Chondrocyte (in vitro differentiated cells): ENCODE results near the gene ATP6V1E1. TPM values are rescaled to one million over a fixed set of nuclear protein-coding genes. Genes with fewer than 3 reads are reported as not detected.

Source experiments
- DNase-seq: peaks from one replicate; pipeline ENCODE4 v3.0.0; 2021; ENCODE audit warnings: mixed read lengths, low spot score
- H3K27ac Mint-ChIP-seq: one replicate; pipeline ENCODE4 v1.8.0; 2021; ENCODE audit warnings: mild to moderate bottlenecking, moderate library complexity, mixed read lengths; ENCODE audit not compliant: unreplicated experiment
- H3K27me3 Mint-ChIP-seq: 2 replicates; pipeline ENCODE4 v1.8.0; 2021; ENCODE audit warnings: low read depth, mixed read lengths
- H3K36me3 Mint-ChIP-seq: 2 replicates; pipeline ENCODE4 v1.8.0; 2021; ENCODE audit warnings: low read depth, mixed read lengths
- H3K4me1 Mint-ChIP-seq: 2 replicates; pipeline ENCODE4 v1.8.0; 2021; ENCODE audit warnings: low read depth, mild to moderate bottlenecking, mixed read lengths
- H3K4me3 Mint-ChIP-seq: one replicate; pipeline ENCODE4 v1.8.0; 2021; ENCODE audit warnings: mild to moderate bottlenecking, moderate library complexity, mixed read lengths; ENCODE audit not compliant: unreplicated experiment
- H3K9me3 Mint-ChIP-seq: 2 replicates; pipeline ENCODE4 v1.8.0; 2021; ENCODE audit warnings: low read depth, mixed read lengths
- total RNA-seq: library from RNA; stranded (reverse); gene quantifications from 3 replicates; pipeline ENCODE4 v1.2.1, GENCODE V29; 2021
- TF ChIP-seq, protein P1 (sequence below): fragments of 200-600 bp; sonication (generic); IDR thresholded peaks from 2 replicates; pipeline ENCODE4 v1.5.0; 2021; ENCODE audit warnings: antibody characterized with exemption, mild to moderate bottlenecking, moderate library complexity

Gene ATP6V1E1
- total RNA-seq, 1 donor from 2014 or later, result 120 TPM

DNA sequence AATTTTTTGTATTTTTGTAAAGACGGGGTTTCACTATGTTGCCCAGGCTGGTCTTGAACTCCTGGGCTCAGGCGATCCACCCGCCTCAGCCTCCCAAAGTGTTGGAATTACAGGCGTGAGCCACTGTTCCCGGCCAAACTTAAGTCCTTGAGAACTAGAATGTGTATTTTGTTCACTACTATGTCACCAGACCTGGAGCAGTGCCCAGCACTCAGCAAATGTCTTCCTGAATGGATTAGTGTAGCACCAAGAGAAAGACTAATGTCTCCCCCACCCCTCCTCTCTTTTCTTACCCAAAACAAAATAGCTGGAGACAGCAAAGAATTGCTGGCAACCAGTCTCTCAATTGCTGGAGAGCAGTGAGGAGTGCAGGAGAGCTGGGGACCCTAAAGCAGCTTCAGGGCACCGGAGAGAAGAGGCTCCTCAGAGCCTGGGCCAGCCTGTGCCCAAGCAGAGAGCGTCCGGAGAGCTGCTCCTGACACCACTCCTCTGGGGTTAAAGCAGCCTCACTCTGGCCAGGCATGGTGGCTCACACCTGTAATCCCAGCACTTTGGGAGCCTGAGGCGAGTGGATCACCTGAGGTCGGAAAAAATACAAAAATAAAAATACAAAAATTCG lies 50.3 kb downstream of the ATP6V1E1 start:
- TF ChIP-seq, protein P1, sequence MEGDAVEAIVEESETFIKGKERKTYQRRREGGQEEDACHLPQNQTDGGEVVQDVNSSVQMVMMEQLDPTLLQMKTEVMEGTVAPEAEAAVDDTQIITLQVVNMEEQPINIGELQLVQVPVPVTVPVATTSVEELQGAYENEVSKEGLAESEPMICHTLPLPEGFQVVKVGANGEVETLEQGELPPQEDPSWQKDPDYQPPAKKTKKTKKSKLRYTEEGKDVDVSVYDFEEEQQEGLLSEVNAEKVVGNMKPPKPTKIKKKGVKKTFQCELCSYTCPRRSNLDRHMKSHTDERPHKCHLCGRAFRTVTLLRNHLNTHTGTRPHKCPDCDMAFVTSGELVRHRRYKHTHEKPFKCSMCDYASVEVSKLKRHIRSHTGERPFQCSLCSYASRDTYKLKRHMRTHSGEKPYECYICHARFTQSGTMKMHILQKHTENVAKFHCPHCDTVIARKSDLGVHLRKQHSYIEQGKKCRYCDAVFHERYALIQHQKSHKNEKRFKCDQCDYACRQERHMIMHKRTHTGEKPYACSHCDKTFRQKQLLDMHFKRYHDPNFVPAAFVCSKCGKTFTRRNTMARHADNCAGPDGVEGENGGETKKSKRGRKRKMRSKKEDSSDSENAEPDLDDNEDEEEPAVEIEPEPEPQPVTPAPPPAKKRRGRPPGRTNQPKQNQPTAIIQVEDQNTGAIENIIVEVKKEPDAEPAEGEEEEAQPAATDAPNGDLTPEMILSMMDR, result no peak
- H3K27ac Mint-ChIP-seq, result peak overlapping the region; percentile 68
- no peak for DNase-seq
- peaks cover 8% of the 10 kb centered on the region for H3K4me1 Mint-ChIP-seq
- H3K36me3 Mint-ChIP-seq, result no peaks in the 10 kb centered on the region
- H3K27me3 Mint-ChIP-seq, result no peaks in the 10 kb centered on the region
- no peak overlapping the region for H3K4me3 Mint-ChIP-seq
- H3K9me3 Mint-ChIP-seq, result no peaks in the 10 kb centered on the region

DNA sequence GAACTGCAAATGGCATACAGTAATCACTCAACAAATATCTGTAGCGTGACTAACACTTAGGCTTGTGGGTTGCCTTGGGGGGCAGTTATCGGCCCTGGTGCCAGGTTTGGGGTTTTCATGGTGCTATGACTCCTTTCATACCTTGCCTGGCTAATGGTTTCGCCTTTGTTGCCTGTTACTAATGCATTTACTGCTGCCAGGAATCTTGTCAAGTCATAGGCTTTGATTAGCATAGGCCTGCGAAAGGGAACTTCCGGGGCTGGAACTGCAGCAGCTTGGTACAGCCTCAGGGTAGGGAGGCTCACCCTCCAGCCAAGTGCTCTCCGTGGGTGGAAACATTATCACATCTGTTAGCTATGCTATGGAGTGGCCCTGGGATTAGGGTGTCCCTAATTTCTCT lies 52.1 kb downstream of the ATP6V1E1 start:
- DNase-seq, result no peak
- H3K27ac Mint-ChIP-seq, result no peak overlapping the region
- H3K9me3 Mint-ChIP-seq, result no peaks in the 10 kb centered on the region
- H3K4me1 Mint-ChIP-seq, result peaks cover 10% of the 10 kb centered on the region
- H3K36me3 Mint-ChIP-seq, result no peaks in the 10 kb centered on the region
- TF ChIP-seq, protein P1, result no peak
- H3K4me3 Mint-ChIP-seq, result no peak overlapping the region
- no peaks in the 10 kb centered on the region for H3K27me3 Mint-ChIP-seq

DNA sequence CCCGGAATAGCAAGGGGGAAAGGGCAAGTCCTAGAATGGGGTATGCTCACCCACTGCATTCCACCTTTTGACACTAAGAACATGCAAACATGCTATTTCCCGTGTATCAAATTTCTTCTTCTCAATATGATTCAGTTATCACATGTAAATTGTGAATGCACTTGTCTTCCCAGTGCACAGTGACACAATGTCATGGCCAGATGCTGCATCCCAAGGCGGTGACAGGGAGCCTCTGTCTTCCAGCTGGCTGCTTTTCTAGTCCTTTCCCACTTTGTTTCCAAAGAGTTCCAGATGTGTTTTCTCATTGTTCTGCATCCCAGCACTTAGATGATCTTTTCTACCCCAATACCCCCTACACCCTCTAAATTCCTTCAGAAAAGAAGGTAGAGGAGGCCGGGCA lies 52.9 kb downstream of the ATP6V1E1 start:
- H3K4me3 Mint-ChIP-seq, result no peak overlapping the region
- TF ChIP-seq, protein P1, result no peak
- H3K36me3 Mint-ChIP-seq, result no peaks in the 10 kb centered on the region
- H3K27ac Mint-ChIP-seq, result no peak overlapping the region
- no peak for DNase-seq
- H3K4me1 Mint-ChIP-seq, result peaks cover 18% of the 10 kb centered on the region
- H3K27me3 Mint-ChIP-seq, result no peaks in the 10 kb centered on the region
- no peaks in the 10 kb centered on the region for H3K9me3 Mint-ChIP-seq

DNA sequence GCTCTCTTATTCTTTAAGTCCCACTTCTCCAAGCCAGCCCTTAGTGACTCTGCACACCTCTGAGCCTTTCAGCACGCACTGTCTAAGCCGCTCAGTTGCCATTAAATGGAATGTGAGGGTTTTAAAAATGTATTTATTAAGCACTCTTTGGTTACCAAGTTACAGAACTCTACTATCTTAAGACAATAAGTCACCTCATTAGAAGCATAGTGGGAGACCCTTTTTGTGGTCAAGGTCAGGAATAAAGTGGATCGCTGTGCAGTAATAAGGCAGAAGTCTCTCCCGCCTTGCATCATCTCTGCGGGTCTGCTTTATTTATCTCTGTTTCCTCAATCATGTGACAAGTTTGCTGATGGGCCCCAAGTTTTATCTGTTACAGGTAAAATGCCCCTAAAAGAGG lies 53.4 kb downstream of the ATP6V1E1 start:
- Mint-ChIP-seq H3K36me3 (no peaks in the 10 kb centered on the region), H3K27me3 (no peaks in the 10 kb centered on the region), H3K27ac (no peak overlapping the region), H3K4me1 (peaks cover 23% of the 10 kb centered on the region), H3K4me3 (no peak overlapping the region), H3K9me3 (no peaks in the 10 kb centered on the region)
- TF ChIP-seq, protein P1, result no peak
- DNase-seq, result no peak

DNA sequence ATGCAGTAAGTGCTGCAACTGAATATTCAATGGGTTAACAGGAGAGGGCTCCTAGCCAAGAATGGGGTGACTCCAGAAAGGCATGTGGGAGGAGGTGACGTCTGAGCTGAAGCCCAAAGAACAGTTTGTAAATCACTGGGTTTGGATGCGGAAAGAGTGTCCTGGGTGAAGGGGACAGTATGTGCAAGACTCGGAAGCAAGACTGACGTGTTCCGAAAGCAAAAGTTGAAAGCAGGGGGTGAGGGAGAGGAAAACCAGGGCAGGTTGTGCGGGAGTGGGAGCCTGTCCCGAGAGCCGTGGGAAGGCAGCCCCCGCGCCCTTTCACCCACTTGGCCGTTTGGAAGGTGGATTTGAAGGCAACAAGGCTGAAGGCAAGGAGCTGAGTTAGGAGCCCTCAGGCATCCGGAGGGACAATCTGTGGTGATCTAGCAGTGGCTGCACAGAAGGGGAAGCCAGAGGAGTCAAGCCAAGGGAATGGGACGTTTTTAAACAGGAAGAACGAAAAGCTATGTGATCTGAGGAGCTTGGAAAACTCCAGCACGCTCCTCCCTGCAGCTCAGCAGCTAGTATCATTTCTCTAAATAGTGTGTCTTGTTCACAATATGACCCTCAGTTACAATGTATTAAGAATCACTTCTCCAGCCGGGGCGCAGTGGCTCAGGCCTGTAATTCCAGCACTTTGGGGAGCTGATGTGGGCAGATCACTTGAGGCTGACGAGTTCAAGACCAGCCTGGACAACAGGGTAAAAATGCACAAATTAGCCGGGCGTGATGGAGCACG lies 57.5 kb downstream of the ATP6V1E1 start:
- no peaks in the 10 kb centered on the region for H3K36me3 Mint-ChIP-seq
- no peak for DNase-seq
- no peaks in the 10 kb centered on the region for H3K27me3 Mint-ChIP-seq
- peaks cover 25% of the 10 kb centered on the region for H3K4me1 Mint-ChIP-seq
- TF ChIP-seq, protein P1, result no peak
- peak overlapping the region; percentile 32 for H3K4me3 Mint-ChIP-seq
- peak overlapping the region; percentile 71 for H3K27ac Mint-ChIP-seq
- H3K9me3 Mint-ChIP-seq, result no peaks in the 10 kb centered on the region
